Stomach smooth muscle (tissue), 2 donors: ENCODE measurements around the gene FMN1.

Experiments used
- H3K27ac ChIP-seq: one replicate; pipeline ENCODE4 v1.7.0; 2013; ENCODE audit warnings: mild to moderate bottlenecking, low read length, inconsistent platforms
- H3K27me3 ChIP-seq, 2 donors: one replicate each; pipeline ENCODE4 v1.7.0; 2013; ENCODE audit warnings: low read length in 2 of 2; ENCODE audit not compliant: insufficient read depth in 2 of 2, control insufficient read depth in 1 of 2
- H3K36me3 ChIP-seq, 2 donors: one replicate each; pipeline ENCODE4 v1.7.0; 2013; ENCODE audit warnings: low read length in 2 of 2; ENCODE audit not compliant: control insufficient read depth in 2 of 2, insufficient read depth in 2 of 2
- H3K4me1 ChIP-seq: one replicate; pipeline ENCODE4 v1.7.0; 2013; ENCODE audit warnings: low read length; ENCODE audit not compliant: control insufficient read depth, insufficient read depth
- H3K4me3 ChIP-seq, 2 donors: one replicate each; pipeline ENCODE4 v1.7.0; 2013; ENCODE audit warnings: low read length in 2 of 2
- H3K9ac ChIP-seq, 2 donors: one replicate each; pipeline ENCODE4 v1.7.0; 2013; ENCODE audit warnings: low read length in 2 of 2, mild to moderate bottlenecking in 1 of 2
- H3K9me3 ChIP-seq, 2 donors: one replicate each; pipeline ENCODE4 v1.7.0; 2013; ENCODE audit warnings: low read length in 2 of 2; ENCODE audit not compliant: control insufficient read depth in 2 of 2
- donor health status: healthy.
- donor health status: Pancreatic carcinoma.

The FMN1 gene

DNA sequence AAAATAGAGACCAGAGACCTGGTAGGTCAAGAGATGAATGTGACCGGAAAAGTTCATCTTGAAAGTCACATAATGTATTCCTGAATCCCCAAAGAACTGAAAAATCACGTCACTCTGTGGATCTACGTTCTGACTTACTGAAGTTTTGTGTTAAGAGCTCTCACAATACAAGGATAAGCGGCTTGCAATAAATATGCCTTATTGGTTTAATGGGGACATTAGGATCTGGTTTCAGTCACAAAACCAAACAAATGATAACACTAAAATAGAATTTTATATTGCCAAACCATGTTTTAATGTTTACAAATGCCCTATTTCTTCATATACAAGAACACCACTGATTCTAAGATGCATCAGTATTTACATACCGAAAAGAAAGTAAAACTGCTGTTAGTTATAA, 164.2 kb downstream of the FMN1 start:
- Histone ChIP-seq H3K27me3 (no peaks in the 10 kb centered on the region), H3K27ac (no peak overlapping the region), H3K9ac (no peak overlapping the region), H3K4me1 (no peaks in the 10 kb centered on the region), H3K4me3 (no peak overlapping the region), H3K36me3 (no peaks in the 10 kb centered on the region), H3K9me3 (no peaks in the 10 kb centered on the region)

DNA sequence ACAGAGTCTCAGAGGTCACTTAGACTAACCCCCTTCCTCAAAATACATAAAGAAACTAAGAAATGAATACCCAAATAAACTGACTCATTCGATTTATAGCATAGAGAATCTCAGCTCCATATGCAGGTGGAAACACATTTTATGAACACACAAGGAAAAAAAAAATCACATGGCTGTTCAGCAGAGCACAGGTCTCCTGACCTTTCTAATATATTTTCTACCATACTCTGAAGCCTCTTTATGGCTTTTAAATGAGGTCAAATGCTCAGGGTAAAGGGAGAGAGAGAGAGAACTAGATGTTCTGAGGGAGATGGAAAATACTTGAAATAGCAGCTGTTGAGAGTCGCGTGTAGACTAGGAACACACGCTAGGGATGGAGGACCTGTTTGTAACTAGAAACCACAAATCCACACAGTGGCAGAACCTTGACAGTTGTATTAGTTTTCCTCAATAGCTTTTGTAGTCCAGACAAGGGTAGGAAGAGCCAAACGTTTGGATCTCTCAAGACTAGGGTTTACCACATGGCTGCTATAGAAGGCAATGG, 165.3 kb downstream of the FMN1 start:
- Histone ChIP-seq H3K36me3 (no peaks in the 10 kb centered on the region), H3K4me3 (no peak overlapping the region), H3K9me3 (no peaks in the 10 kb centered on the region), H3K4me1 (no peaks in the 10 kb centered on the region), H3K27ac (no peak overlapping the region), H3K9ac (no peak overlapping the region), H3K27me3 (no peaks in the 10 kb centered on the region)

DNA sequence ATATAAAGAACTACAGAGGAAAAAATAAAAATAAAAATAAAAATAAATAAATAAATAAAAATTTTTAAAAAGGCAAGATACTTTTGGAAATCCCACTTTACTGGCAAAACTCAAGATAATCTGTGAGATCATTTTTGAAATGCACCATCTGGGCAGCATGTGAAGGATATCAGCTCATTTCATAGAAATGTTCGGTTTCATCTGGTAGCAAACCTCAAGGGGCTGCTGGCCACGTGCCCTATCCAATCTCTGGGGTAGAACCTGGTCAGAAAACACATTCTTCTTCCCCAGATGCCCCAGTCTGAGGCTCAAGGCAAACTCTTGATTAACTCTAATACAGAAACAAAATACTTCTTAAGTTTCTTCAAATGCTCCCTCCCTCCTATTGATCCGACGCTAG, 166.0 kb downstream of the FMN1 start:
- Histone ChIP-seq H3K9ac (no peak overlapping the region), H3K4me3 (no peak overlapping the region), H3K9me3 (no peaks in the 10 kb centered on the region), H3K4me1 (no peaks in the 10 kb centered on the region), H3K27ac (no peak overlapping the region), H3K36me3 (no peaks in the 10 kb centered on the region), H3K27me3 (no peaks in the 10 kb centered on the region)

DNA sequence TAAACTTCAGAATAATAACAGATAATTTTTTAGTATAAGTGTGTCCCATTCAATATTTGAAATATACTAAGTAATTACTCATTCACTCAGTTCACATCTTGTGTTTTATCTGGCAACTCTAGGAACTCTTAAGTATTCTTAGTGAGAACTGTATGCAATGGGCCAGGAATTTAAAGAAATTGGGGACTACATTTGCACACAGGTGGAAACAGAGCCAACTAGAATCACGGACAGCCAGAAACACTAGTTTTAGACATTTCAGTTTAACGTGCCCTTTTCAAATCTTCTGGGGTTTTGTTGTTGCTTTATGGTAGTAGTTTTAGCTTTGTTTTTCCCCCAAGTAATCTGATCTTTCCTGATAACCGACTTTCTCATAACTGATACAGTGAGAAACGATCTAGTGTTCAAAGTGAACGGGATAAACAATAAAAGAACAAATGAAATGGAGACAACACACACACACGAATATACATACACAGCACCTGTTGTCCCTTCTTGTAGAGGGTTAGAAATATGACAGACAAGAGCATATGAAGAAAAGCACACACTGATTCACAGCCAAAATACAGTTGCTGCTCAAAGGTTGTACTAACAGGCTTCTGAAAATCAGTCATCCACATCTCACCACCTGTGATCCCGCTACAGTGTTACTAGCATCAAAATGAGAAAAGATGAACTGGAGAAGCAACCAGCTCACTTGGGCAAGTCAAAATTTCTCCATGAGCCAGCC, 167.0 kb downstream of the FMN1 start:
- no peaks in the 10 kb centered on the region for H3K36me3 ChIP-seq
- no peaks in the 10 kb centered on the region for H3K9me3 ChIP-seq
- H3K9ac ChIP-seq: no peak overlapping the region
- H3K4me3 ChIP-seq: no peak overlapping the region
- peaks cover 3% of the 10 kb centered on the region for H3K4me1 ChIP-seq
- no peaks in the 10 kb centered on the region for H3K27me3 ChIP-seq
- H3K27ac ChIP-seq: no peak overlapping the region

DNA sequence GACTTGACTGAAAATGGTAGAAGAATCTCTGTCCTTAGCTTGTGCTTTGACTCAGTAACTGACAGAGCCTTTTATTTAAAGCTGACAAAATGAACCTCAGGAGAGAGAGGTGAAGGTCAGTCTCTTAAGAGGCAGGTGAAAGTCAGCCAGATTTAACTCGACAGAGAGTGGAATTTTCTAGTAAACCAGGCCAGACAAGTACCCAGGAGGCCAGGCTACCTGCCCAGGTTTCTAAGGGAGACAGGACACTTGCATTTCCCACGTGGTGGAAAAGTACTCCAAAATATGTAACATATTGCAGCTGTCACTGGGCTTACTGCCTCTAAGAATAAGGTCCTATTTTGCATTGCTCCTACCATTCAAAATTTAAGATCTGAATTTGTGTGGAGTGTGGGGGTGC, 167.9 kb downstream of the FMN1 start:
- H3K27me3 ChIP-seq: no peaks in the 10 kb centered on the region
- no peak overlapping the region for H3K27ac ChIP-seq
- H3K9me3 ChIP-seq: no peaks in the 10 kb centered on the region
- H3K4me1 ChIP-seq: peaks cover 5% of the 10 kb centered on the region
- H3K9ac ChIP-seq: no peak overlapping the region
- no peak overlapping the region for H3K4me3 ChIP-seq
- no peaks in the 10 kb centered on the region for H3K36me3 ChIP-seq

DNA sequence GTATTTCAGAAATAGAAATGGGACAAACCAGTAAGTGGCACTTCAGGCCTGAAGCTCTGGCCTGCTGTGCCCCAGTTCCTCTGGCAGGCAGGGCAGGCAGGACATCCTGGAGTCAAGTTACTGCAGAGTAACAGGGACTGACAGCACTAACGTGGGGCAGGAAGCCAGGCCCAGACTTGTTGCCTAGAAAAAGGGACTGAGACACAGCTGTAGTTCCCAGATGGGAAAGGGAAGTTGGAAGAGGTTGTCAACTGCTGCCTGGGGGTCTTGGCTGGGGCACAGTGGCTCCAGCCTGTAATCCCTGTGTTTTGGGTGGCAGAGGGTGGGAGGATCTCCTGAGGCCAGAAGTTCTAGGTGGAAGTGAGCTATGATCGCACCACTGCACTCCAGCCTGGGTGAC, 171.9 kb downstream of the FMN1 start:
- no peaks in the 10 kb centered on the region for H3K27me3 ChIP-seq
- H3K4me1 ChIP-seq: peaks cover 5% of the 10 kb centered on the region
- H3K9me3 ChIP-seq: no peaks in the 10 kb centered on the region
- no peak overlapping the region for H3K27ac ChIP-seq
- no peak overlapping the region for H3K4me3 ChIP-seq
- H3K9ac ChIP-seq: no peak overlapping the region
- no peaks in the 10 kb centered on the region for H3K36me3 ChIP-seq

GRCh38 chr15:33021806-33022389, 172.6 kb downstream of the FMN1 start:
- Histone ChIP-seq H3K27ac (no peak overlapping the region), H3K27me3 (no peaks in the 10 kb centered on the region), H3K4me3 (no peak overlapping the region), H3K9ac (peak overlapping the region in 1 of 2 donors; percentile 40), H3K4me1 (peaks cover 5% of the 10 kb centered on the region), H3K36me3 (no peaks in the 10 kb centered on the region), H3K9me3 (no peaks in the 10 kb centered on the region)

GRCh38 chr15:33019354-33019981, 175.0 kb downstream of the FMN1 start:
- H3K27me3 ChIP-seq: no peaks in the 10 kb centered on the region

DNA sequence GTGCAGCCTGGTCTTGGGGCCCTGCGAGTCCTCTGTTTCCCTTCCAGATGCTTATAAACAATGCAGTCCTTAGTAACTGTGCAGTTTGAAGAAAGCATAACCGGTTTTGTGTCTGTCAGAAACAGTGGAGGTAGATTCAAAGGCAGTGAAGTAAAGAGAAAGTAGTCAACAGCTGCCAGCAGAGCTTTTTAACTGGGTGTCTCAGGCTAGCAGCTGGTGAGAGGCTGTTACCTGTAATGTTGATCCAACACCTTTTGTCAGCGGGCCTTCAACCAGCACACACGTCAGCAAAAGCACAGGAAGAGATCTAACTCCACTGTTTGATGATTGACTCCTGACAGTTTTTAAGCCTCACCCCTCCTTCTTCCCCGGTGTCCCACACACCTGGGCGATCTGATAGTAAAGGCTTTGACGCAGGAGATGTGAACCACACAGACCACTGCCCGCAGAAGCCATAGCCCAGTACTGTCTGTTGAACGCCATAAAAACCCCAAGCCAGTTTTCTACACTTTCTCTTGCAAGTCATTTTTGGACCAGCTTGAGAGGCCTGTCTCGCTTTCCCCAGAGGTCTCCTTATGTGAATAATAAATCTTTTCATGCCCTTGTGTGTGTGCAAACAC, 178.0 kb downstream of the FMN1 start:
- Histone ChIP-seq H3K9me3 (no peaks in the 10 kb centered on the region), H3K36me3 (no peaks in the 10 kb centered on the region), H3K4me3 (no peak overlapping the region), H3K27ac (no peak overlapping the region), H3K9ac (no peak overlapping the region), H3K4me1 (no peaks in the 10 kb centered on the region), H3K27me3 (no peaks in the 10 kb centered on the region)

More at GRCh38 chr15:33019354-33019981, 175.0 kb downstream of the FMN1 start:
- Histone ChIP-seq H3K4me1 (peaks cover 5% of the 10 kb centered on the region), H3K4me3 (no peak overlapping the region), H3K9ac (no peak overlapping the region), H3K36me3 (no peaks in the 10 kb centered on the region), H3K27ac (no peak overlapping the region), H3K9me3 (no peaks in the 10 kb centered on the region)

GRCh38 chr15:33014586-33014985, 179.9 kb downstream of the FMN1 start:
- Histone ChIP-seq H3K9me3 (no peaks in the 10 kb centered on the region), H3K27me3 (no peaks in the 10 kb centered on the region)

More at GRCh38 chr15:33014586-33014985, 179.9 kb downstream of the FMN1 start:
- Histone ChIP-seq H3K4me1 (no peaks in the 10 kb centered on the region), H3K4me3 (no peak overlapping the region), H3K9ac (no peak overlapping the region), H3K27ac (no peak overlapping the region), H3K36me3 (no peaks in the 10 kb centered on the region)
